Neural cell (in vitro differentiated cells): ENCODE data around the gene LEP. TPM values are rescaled to one million over a fixed set of nuclear protein-coding genes. Genes with fewer than 3 reads are reported as not detected.

Experiments used
- H2AFZ ChIP-seq: fragments of 200-600, 300-800 bp; sonication (generic), shearing (Covaris generic); 2 replicates; pipeline ENCODE4 v1.6.0; 2014; ENCODE audit warnings: low read depth, mild to moderate bottlenecking, antibody characterized with exemption, low read length, moderate library complexity
- H3F3A ChIP-seq: fragments of 200-600 bp; shearing (Covaris generic); 2 replicates; pipeline ENCODE4 v1.6.1; 2016; ENCODE audit warnings: mild to moderate bottlenecking, moderate library complexity, mixed read lengths, antibody characterized with exemption, low read length; ENCODE audit not compliant: insufficient read depth, poor library complexity, severe bottlenecking
- H3K27ac ChIP-seq: fragments of 200-600, 300-800 bp; sonication (generic), shearing (Covaris generic); 2 replicates; pipeline ENCODE4 v1.5.1; 2014; ENCODE audit warnings: mild to moderate bottlenecking, low read length, moderate library complexity
- H3K27me3 ChIP-seq: fragments of 300-800, 200-600 bp; sonication (generic), shearing (Covaris generic); 2 replicates; pipeline ENCODE4 v1.6.0; 2014; ENCODE audit warnings: mild to moderate bottlenecking, low read depth, low read length, moderate library complexity; ENCODE audit not compliant: insufficient read depth
- H3K36me3 ChIP-seq: fragments of 300-800, 200-600 bp; sonication (generic), shearing (Covaris generic); 2 replicates; pipeline ENCODE4 v1.5.1; 2014; ENCODE audit warnings: mild to moderate bottlenecking, antibody characterized with exemption, low read length, moderate library complexity; ENCODE audit not compliant: insufficient read depth
- H3K4me2 ChIP-seq: fragments of 300-800, 200-600 bp; sonication (generic), shearing (Covaris generic); 2 replicates; pipeline ENCODE4 v1.6.0; 2014; ENCODE audit warnings: mild to moderate bottlenecking, low read length
- H3K4me3 ChIP-seq: fragments of 300-800, 200-600 bp; sonication (generic), shearing (Covaris generic); 2 replicates; pipeline ENCODE4 v1.5.1; 2014; ENCODE audit warnings: mild to moderate bottlenecking, low read length, moderate library complexity
- H3K79me2 ChIP-seq: fragments of 200-600 bp; shearing (Covaris generic); replicated peaks from 2 replicates; pipeline ENCODE4 v1.6.0; 2014; ENCODE audit warnings: mild to moderate bottlenecking, low read length, moderate library complexity; ENCODE audit not compliant: insufficient read depth
- H3K9ac ChIP-seq: fragments of 300-800, 200-600 bp; sonication (generic), shearing (Covaris generic); 2 replicates; pipeline ENCODE4 v1.6.1; 2016; ENCODE audit warnings: mild to moderate bottlenecking, low read length, mixed read lengths
- H3K9me2 ChIP-seq: fragments of 200-600 bp; shearing (Covaris generic); 2 replicates; pipeline ENCODE4 v1.6.1; 2016; ENCODE audit warnings: mild to moderate bottlenecking, low read length, mixed read lengths; ENCODE audit not compliant: insufficient read depth
- H3K9me3 ChIP-seq: fragments of 200-600, 300-800 bp; sonication (generic), shearing (Covaris generic); 2 replicates; pipeline ENCODE4 v1.6.1; 2016; ENCODE audit warnings: mild to moderate bottlenecking, mixed run types, low read length, moderate library complexity, mixed read lengths
- H4K20me1 ChIP-seq: fragments of 200-600 bp; shearing (Covaris generic); 2 replicates; pipeline ENCODE4 v1.6.1; 2016; ENCODE audit warnings: mild to moderate bottlenecking, mixed run types; ENCODE audit not compliant: insufficient read depth
- CTCF ChIP-seq: fragments of 450-650 bp; IDR thresholded peaks from 2 replicates; pipeline ENCODE4 v1.5.1; 2014; ENCODE audit warnings: antibody characterized with exemption, mild to moderate bottlenecking, moderate library complexity; ENCODE audit not compliant: poor library complexity, severe bottlenecking
- EP300 ChIP-seq: fragments of 450-650 bp; conservative IDR thresholded peaks from 2 replicates; pipeline ENCODE4 v1.6.1; 2014; ENCODE audit warnings: antibody characterized with exemption, mild to moderate bottlenecking, moderate library complexity; ENCODE audit not compliant: poor library complexity, severe bottlenecking
- EZH2 ChIP-seq: fragments of 200-600, 300-800 bp; shearing (Covaris generic), sonication (generic); IDR thresholded peaks from 2 replicates; pipeline ENCODE4 v1.6.1; 2014; ENCODE audit warnings: antibody characterized with exemption, low read length, borderline replicate concordance, mild to moderate bottlenecking; ENCODE audit not compliant: insufficient read depth, poor library complexity, severe bottlenecking
- MXI1 ChIP-seq: fragments of 450-650 bp; conservative IDR thresholded peaks from 2 replicates; pipeline ENCODE4 v1.6.1; 2014; ENCODE audit warnings: antibody characterized with exemption, mild to moderate bottlenecking; ENCODE audit not compliant: poor library complexity, severe bottlenecking
- POLR2AphosphoS5 ChIP-seq: IDR thresholded peaks from 2 replicates; pipeline ENCODE4 v1.6.1; 2012
- RAD21 ChIP-seq: fragments of 450-650 bp; conservative IDR thresholded peaks from 2 replicates; pipeline ENCODE4 v1.6.1; 2014; ENCODE audit warnings: antibody characterized with exemption, mild to moderate bottlenecking, moderate library complexity
- REST ChIP-seq: IDR thresholded peaks from 2 replicates; pipeline ENCODE4 v1.6.1; 2012; ENCODE audit warnings: borderline replicate concordance
- SMC3 ChIP-seq: fragments of 450-650 bp; conservative IDR thresholded peaks from 2 replicates; pipeline ENCODE4 v1.6.1; 2014; ENCODE audit warnings: antibody characterized with exemption, mild to moderate bottlenecking, moderate library complexity; ENCODE audit not compliant: poor library complexity
- TAF1 ChIP-seq: IDR thresholded peaks from 2 replicates; pipeline ENCODE4 v1.6.1; 2012; ENCODE audit warnings: low read depth
- polyA plus RNA-seq: library from polyadenylated mRNA; depleted of rRNA; stranded (reverse); fragments of >200 nt; gene quantifications from 2 replicates; pipeline ENCODE4 v1.2.3, GENCODE V29; 2014

The LEP gene
- polyA plus RNA-seq, 1 donor from 2014 or later, result not detected

- no peak overlapping the region for H3K9ac ChIP-seq
- no peaks in the 10 kb centered on the region for H3K27me3 ChIP-seq
- no peak overlapping the region for H3K4me3 ChIP-seq
- H3K79me2 ChIP-seq, result no peaks in the 10 kb centered on the region
- TF ChIP-seq MXI1 (no peak), EP300 (no peak)
- no peaks in the 10 kb centered on the region for H3F3A ChIP-seq
- no peaks in the 10 kb centered on the region for H3K36me3 ChIP-seq
- no peak overlapping the region for H3K4me2 ChIP-seq
- H3K27ac ChIP-seq, result no peak overlapping the region
- no peaks in the 10 kb centered on the region for H3K9me2 ChIP-seq
- H4K20me1 ChIP-seq, result no peaks in the 10 kb centered on the region
- H3K9me3 ChIP-seq, result no peaks in the 10 kb centered on the region
- H2AFZ ChIP-seq, result no peak overlapping the region
Measured at GRCh38 chr7:128270826-128271272, 29.8 kb downstream of the LEP start.

- TF ChIP-seq POLR2AphosphoS5, result no peak
- no peak for TF ChIP-seq REST
- Histone ChIP-seq H3K4me3 (no peak overlapping the region), H3K9me3 (no peaks in the 10 kb centered on the region), H3K27ac (no peak overlapping the region), H3K27me3 (no peaks in the 10 kb centered on the region), H3K36me3 (no peaks in the 10 kb centered on the region), H3F3A (no peaks in the 10 kb centered on the region), H3K9me2 (no peaks in the 10 kb centered on the region), H3K79me2 (no peaks in the 10 kb centered on the region), H3K4me2 (no peak overlapping the region), H4K20me1 (no peaks in the 10 kb centered on the region), H2AFZ (no peak overlapping the region), H3K9ac (no peak overlapping the region)
Measured at GRCh38 chr7:128271471-128271941, 30.4 kb downstream of the LEP start.

GRCh38 chr7:128271942-128272481, 30.9 kb downstream of the LEP start:
- Histone ChIP-seq H3K4me3 (no peak overlapping the region), H3K9me2 (no peaks in the 10 kb centered on the region), H3K27me3 (no peaks in the 10 kb centered on the region), H3K9me3 (no peaks in the 10 kb centered on the region), H3K79me2 (no peaks in the 10 kb centered on the region), H2AFZ (no peak overlapping the region), H3K36me3 (no peaks in the 10 kb centered on the region), H3K9ac (no peak overlapping the region), H4K20me1 (no peaks in the 10 kb centered on the region), H3F3A (no peaks in the 10 kb centered on the region), H3K4me2 (no peak overlapping the region), H3K27ac (no peak overlapping the region)
- TF ChIP-seq EP300, result no peak
- TF ChIP-seq CTCF, result no peak
- TF ChIP-seq TAF1, result no peak
- no peak for TF ChIP-seq EZH2
- TF ChIP-seq MXI1, result no peak
- TF ChIP-seq SMC3, result no peak
- TF ChIP-seq POLR2AphosphoS5, result no peak
- TF ChIP-seq REST, result no peak
- TF ChIP-seq RAD21, result no peak
